VCaP (cell line): ENCODE measurements around the gene UAP1L1.

ENCODE experiments used
- H3K27ac ChIP-seq: fragments of 450-650 bp; 2 replicates; pipeline ENCODE4 v1.5.1; 2017
- CTCF ChIP-seq: fragments of 450-650 bp; conservative IDR thresholded peaks from 2 replicates; pipeline ENCODE4 v1.5.1; 2017; ENCODE audit warnings: mild to moderate bottlenecking, moderate library complexity

UAP1L1 gene

GRCh38 chr9:137069508-137070091, 7.7 kb upstream of the UAP1L1 start:
- peak overlapping the region; percentile 96 for H3K27ac ChIP-seq
- TF ChIP-seq CTCF, result no peak; the same call in 1 of the 2 replicates

GRCh38 chr9:137070201-137070905, 7.0 kb upstream of the UAP1L1 start, which contains the start of gene SAPCD2:
Gene SAPCD2 (minus strand): TSS chr9:137070557. CDS start chr9:137070460, 97 bp downstream.
- H3K27ac ChIP-seq, result peak within 1 kb of the TSS; percentile 96

GRCh38 chr9:137070906-137071275, 6.4 kb upstream of the UAP1L1 start:
- TF ChIP-seq CTCF, result no peak
- peak overlapping the region; percentile 96 for H3K27ac ChIP-seq

More at GRCh38 chr9:137070201-137070905, 7.0 kb upstream of the UAP1L1 start, which contains the start of gene SAPCD2:
- TF ChIP-seq CTCF, result no peak

GRCh38 chr9:137071282-137071681, 6.0 kb upstream of the UAP1L1 start:
- peak overlapping the region; percentile 96 for H3K27ac ChIP-seq
- no peak for TF ChIP-seq CTCF

- H3K27ac ChIP-seq, result no peak overlapping the region
- TF ChIP-seq CTCF, result no peak
Measured at GRCh38 chr9:137073992-137074399, 3.3 kb upstream of the UAP1L1 start.

- no peak overlapping the region for H3K27ac ChIP-seq
- TF ChIP-seq CTCF, result no peak
Measured at GRCh38 chr9:137074657-137075274, 2.6 kb upstream of the UAP1L1 start.

- H3K27ac ChIP-seq, result no peak overlapping the region
- TF ChIP-seq CTCF, result no peak
Measured at GRCh38 chr9:137075275-137075775, 2.0 kb upstream of the UAP1L1 start.
